Measurements from ENCODE around the gene ZNHIT3. TPM values are rescaled to one million over a fixed set of nuclear protein-coding genes. Genes with fewer than 3 reads are reported as not detected.
"Not testable (repeated sequence)": the region's sequence is repeated elsewhere in the genome, so short reads cannot be mapped to it uniquely, and the experiment has no call there.

Gene ZNHIT3
- polyA plus RNA-seq, 3 donors, result 33.6 to 40.8 (median 38.6) TPM

DNA sequence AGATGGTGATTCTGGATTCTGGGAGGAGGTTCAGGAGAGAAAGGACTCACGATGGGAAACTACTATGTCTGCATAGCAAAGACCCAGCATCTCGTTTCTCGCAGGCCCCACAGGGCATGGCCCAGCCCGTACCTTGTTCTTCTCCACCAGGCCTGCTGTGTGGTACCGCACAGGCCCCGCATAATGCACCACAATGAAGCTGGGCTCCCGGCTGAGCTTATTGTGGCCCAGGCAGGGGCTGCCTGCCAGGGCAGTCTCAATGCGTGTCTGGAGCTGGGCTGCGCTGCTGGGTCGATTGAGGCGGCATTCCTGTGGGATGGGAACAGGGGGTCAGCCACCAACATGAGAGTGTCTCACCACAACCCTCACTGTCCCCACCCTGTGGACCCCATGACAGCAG lies 20.4 kb downstream of the ZNHIT3 start:
- WGBS, 3 donors, result 87 to 98% (median 96%) methylated on average over 11 of the region's 11 CpGs
- no peak overlapping the region for H3K27ac ChIP-seq (ENCODE audit: low read depth, low read length)

DNA sequence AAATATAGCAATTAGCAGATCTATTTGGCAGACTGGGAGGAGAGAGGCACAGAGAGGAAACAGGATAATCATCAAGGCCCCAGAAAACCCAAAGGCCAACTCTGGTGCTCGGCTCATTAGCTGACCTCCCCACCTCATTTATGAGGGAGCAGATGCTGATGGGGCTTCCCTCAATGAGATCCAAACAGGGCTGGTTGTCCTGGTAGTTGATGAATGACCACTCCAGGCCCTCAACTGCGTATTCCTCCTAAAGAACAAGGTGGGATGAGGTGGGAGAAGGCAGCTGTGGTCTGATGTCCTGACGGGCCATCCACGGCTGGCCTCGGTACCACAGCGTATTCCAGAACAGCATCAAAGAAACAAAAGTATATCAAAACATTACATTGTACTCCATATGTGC lies 20.8 kb downstream of the ZNHIT3 start:
- 88 to 94% (median 94%) methylated on average over 6 of the region's 6 CpGs for WGBS, 3 donors
- H3K27ac ChIP-seq (ENCODE audit: low read depth, low read length), result no peak overlapping the region

DNA sequence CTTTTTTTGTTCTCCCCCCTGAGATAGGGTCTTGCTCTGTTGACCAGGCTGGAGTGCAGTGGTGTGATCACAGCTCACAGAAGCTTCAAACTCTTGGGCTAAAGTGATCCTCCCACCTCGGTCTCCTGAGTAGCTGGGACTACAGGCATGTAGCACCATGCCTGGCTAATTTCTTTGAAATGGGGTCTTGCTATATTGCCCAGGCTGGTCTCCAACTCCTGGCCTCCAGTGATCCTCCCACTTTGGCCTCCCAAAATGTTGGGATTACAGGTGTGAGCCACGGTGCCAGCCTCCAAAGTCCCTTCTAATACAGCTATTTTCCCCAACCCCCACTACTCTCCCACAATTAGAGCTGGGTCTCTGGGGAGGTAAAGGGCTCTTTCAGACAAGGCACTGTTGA lies 22.0 kb downstream of the ZNHIT3 start:
- 84 to 97% (median 94%) methylated on average over 2 of the region's 2 CpGs for WGBS, 3 donors

DNA sequence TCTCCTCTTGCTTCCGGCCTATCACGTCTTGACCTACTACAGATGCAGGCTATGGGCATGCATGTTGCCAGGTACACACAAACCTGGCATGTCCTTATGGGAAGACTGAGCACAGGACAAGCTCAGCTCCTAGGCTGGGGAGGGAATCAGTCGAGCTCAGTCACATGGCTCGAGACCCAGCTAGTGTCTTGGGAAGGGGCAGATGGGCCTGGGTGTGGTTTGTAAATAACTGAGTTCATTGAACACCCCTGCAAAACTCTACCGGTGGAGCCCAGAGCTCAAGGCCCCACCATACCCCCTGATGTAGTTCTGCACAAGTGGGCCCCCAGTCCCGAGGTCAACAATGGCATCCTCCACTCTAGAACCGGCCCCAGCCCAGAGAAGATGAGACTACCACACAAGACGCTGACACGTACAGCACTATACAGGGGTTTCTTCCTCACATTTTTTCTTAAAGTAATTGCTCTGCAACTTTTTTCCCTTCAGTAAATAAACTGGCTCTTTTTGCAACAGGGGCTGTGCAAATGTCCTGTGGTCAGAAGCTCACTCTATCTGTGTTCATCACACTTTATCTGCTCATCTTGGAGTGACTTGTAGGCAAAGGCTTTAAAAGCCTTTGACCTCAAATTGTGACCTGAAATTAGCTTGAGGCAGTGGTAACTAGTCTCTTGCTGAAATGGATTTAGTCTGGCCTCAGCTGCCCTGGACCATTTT lies 22.9 kb downstream of the ZNHIT3 start:
- 94 to 96% (median 94%) methylated on average over 9 of the region's 9 CpGs for WGBS, 3 donors
- H3K27ac ChIP-seq (ENCODE audit: low read depth, low read length), result no peak overlapping the region

More for the DNA sequence above, 22.0 kb downstream of the ZNHIT3 start:
- not testable (repeated sequence) for H3K27ac ChIP-seq (ENCODE audit: low read depth, low read length)

DNA sequence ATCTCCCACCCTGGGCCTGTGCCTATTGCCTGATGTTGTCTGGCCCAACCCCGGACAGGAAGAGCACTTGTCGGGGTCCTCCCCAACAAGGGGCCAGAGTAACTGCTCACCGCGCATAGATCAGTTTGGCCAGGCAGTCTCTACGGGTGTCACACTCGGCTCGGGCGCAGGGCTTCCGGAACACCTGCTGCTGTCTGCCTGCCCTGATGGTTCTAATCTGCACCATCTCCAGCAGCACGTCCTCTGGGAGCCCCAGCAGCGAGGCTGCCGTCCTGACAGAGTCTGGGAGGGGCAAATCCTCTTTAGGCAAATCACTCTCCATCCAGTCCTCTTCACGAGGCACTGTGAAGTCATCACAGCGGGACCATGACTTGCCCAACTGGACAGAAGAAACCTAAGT lies 24.2 kb downstream of the ZNHIT3 start:
- 87 to 93% (median 88%) methylated on average over 14 of the region's 14 CpGs for WGBS, 3 donors
- H3K27ac ChIP-seq (ENCODE audit: low read depth, low read length), result no peak overlapping the region

DNA sequence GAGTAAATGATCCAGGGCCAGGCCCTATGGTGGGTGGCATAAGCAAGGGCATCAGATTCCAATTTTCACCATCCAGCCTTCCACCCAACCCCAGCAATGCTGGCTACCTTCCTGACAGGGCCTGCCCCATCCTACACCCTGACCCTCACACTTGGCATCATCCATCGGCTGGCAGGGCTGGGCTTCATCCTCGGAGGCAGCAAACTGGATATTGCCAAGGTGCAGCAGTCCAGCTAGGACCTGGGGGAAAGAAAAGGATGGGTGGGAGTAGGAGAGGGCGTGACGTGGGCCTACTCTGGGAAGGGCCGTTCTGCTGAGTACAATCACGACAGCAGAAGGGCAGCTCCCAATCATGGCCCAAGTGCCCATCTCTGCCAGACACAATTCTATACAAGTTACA lies 24.7 kb downstream of the ZNHIT3 start:
- 90 to 93% (median 91%) methylated on average over 6 of the region's 6 CpGs for WGBS, 3 donors
- no peak overlapping the region for H3K27ac ChIP-seq (ENCODE audit: low read depth, low read length)

DNA sequence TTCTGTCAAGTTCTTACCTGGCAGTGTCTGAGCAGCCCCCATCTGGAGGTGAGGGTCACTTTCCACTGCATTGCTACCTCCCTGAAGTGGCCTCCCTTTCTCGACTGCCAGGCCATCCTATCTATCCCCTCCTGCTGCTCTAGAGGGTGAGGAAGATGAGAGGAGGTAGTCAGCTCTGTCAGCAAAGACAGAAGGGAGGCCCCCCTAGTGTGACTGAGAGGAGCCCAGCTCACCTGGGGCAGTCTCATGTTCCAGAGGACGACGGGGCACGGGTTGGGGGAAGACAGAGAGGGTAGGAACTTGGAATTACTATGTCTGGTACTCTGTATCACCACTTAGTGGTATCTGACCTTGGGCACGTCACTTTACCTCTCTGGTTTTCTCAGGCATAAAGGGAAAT lies 26.2 kb downstream of the ZNHIT3 start:
- WGBS, 3 donors, result 73 to 92% (median 88%) methylated on average over 5 of the region's 5 CpGs
- no peak overlapping the region for H3K27ac ChIP-seq (ENCODE audit: low read depth, low read length)

DNA sequence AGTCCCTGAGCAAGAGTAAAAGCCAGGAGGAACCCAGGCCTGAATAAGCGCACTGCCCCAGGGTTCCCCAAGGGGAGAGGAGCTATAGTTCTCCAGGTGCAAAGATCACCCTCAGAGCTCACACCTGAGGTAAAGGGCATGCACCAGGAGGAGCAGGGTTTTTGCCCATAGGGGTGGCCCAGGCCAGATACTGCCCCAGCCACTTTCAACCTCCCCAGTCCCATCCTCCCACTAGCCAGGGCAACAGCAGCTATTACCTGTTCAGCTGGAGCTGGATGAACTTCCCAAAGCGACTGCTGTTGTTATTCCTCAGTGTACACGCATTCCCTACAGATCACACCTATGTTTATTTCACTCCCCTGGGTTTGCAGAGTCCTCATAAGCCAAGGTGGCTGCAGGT lies 28.4 kb downstream of the ZNHIT3 start:
- H3K27ac ChIP-seq (ENCODE audit: low read depth, low read length), result no peak overlapping the region
- WGBS, 3 donors, result 93 to 100% (median 95%) methylated on average over 3 of the region's 3 CpGs

DNA sequence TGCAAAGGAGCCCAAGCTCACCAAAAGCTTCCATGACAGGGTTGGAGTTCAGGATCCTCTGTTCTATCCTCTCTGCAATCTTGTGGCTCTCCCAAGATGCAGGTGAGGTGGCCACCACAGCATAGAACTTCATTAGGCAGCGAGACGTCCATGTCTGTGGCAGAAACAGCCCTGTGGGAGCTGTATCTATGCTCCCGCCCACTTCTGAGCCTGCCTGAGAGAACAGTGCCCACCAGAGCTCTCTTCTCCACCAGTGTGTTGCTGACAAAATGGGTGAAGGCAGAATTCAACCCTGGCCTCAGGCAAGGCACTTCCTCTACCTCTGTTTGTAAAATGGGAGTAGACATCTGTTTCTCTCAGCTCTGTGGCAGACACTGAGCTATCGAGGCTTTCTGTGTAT lies 29.4 kb downstream of the ZNHIT3 start:
- H3K27ac ChIP-seq (ENCODE audit: low read depth, low read length), result no peak overlapping the region
- 87 to 94% (median 93%) methylated on average over 4 of the region's 4 CpGs for WGBS, 3 donors

DNA sequence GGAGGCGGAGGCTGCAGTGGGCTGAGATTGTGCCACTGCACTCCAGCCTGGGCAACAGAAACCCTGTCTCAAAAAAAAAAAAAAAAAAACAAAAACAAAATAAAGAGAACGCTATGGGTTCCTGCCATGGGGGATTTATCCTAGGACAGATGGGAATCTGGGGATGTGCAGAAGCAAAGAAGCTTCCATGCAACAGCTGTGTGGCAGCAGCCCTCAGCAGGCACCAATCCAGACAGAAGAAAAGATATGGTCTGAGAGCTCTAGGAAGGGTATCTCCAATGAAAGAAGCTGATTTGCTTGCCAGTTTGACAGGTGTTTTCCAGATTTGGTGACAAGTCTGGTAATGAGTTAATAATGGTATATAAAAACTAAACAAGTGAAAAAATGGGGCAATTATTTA lies 36.6 kb downstream of the ZNHIT3 start:
- H3K27ac ChIP-seq (ENCODE audit: low read depth, low read length), result no peak overlapping the region
- WGBS, 3 donors, result 96 to 100% (median 98%) methylated on average over 2 of the region's 2 CpGs

DNA sequence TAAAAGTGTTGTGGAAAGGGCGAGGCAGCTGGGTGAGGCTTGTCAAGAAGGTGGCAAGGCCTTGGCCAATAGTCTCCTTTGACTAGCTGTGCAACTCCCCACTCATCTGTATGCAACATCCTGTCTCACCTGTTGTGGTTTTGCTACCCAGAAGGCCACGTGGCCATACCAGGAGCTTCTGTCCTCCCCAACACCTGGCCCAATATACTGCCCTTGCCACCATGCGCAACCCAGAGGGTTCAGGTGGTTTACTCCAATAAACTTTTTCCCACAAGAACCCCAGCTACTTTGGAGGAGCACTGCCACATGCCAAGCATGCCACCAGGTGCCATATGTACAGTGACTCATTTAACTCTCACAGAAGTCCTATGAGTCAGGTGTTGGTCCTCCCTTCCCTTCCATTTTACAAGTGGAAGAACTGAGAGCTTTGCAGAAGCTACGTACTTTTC lies 38.0 kb downstream of the ZNHIT3 start:
- no peak overlapping the region for H3K27ac ChIP-seq (ENCODE audit: low read depth, low read length)
- WGBS, 3 donors, result 85 to 96% (median 91%) methylated on average over 4 of the region's 4 CpGs

DNA sequence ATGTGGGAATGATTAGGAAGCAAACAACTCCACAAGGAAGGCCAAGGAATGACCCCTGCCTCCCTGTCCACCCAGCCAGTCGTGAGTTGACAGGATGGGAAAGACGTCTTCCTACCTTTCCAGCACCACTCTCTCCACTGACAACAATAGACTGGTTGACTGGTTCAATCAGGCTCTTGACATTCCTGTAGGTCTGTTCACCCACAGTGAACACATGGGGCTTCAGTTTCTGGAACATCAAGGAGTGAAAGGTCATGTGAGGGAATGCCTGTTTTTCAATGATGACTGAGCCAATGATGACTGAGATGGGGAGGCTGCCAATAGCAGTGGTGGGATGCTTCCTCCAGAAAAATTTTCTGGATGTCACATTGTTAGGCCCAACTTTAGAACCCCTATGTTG lies 38.6 kb downstream of the ZNHIT3 start:
- H3K27ac ChIP-seq (ENCODE audit: low read depth, low read length), result no peak overlapping the region
- 92 to 98% (median 94%) methylated on average over 2 of the region's 2 CpGs for WGBS, 3 donors

DNA sequence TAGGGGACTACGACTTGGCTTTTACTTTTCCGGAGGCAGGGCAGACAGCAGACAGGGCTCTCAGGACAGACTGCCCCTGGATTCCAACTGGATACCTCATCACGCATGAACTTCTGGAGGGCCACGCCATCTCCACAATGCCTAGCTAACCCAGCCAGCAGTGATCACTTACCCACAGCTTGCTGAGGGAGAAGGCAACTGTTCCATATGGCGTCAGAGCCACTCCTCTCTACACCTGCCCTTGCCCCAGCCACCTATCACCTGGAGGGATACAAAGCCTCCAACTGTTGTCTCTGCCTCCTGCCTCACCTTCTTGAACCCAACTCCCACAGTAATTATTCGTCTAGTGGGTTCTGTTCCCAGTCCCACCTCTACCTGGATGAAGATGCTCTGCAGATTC lies 39.4 kb downstream of the ZNHIT3 start:
- 92 to 96% (median 94%) methylated on average over 6 of the region's 6 CpGs for WGBS, 3 donors
- H3K27ac ChIP-seq (ENCODE audit: low read depth, low read length), result no peak overlapping the region

DNA sequence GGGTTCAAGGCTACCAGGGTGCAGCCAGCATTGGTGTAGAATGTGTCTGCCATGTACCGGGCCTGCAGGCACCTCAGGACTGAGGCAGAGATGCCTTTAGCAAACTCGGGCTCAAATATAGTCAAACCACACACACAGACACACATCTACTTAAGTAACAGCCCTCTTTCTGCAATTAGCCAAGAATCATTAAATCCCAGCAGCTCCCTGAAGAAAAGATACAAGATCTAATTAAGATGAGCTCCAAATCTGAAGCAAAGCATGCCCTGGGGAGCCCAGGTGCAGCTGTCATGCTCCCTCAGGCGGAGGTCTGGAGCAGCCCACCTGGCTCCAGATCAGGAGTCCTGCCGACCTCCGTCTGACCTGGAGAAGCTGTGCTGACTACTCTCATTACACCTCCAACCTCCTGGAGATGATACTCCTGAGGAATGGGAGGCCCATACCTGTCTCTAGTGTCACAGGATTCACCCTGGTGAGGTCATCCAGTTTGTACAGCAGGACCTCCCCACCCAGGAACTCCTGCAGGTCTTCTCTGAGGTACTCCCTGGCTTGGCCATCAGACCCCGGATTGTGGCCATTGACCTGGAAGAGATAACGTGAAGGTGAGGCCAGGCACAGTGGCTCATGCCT lies 41.3 kb downstream of the ZNHIT3 start:
- WGBS, 3 donors, result 93 to 95% (median 93%) methylated on average over 7 of the region's 7 CpGs
- H3K27ac ChIP-seq (ENCODE audit: low read depth, low read length), result no peak overlapping the region

DNA sequence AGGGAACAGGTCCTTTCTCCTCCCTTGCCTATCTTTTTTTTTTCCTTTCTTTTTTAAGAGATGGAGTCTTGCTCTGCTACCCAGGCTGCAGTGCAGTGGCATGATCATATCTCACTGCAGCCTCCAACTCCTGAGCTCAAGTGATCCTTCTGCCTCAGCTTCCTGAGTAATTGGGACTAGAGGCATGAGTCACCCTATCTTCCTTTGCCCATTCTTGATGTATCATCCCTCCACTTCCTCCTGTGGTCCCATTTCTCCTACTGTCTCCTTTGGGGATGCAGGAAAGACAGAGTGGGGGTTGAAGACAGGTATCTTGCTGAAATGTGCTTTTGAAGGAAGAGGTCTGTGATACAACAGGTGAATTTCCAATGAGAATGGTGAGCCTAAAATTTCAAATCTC lies 42.6 kb downstream of the ZNHIT3 start:
- no peak overlapping the region for H3K27ac ChIP-seq (ENCODE audit: low read depth, low read length)

DNA sequence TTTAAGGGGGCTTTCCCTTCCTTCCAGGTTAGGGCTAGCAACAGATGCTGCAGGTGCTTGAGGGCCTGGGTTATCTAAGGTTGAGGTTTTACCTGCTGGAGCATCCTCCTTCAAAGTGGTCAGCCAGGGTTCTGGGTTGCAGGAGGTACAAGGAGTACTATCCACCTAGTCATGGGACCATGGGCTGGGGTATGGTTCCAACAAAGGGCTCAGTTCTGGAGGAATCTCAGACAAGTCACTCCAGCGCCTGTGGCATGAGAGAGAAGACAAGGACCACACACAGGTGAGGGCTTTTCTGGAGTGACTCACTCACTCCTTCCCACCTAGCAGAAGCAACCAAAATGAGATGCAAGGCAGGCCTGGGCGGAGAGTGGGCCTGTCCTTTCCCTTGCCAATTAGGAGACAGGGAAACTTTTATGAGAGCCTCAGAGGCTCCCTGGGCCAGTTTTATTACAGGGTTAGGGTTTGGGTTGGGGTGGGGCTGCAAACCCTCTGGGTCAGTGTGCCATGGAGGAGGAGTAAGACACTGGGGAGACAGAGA lies 46.0 kb downstream of the ZNHIT3 start:
- 95 to 96% (median 95%) methylated on average over 2 of the region's 2 CpGs for WGBS, 3 donors
- no peak overlapping the region for H3K27ac ChIP-seq (ENCODE audit: low read depth, low read length)

DNA sequence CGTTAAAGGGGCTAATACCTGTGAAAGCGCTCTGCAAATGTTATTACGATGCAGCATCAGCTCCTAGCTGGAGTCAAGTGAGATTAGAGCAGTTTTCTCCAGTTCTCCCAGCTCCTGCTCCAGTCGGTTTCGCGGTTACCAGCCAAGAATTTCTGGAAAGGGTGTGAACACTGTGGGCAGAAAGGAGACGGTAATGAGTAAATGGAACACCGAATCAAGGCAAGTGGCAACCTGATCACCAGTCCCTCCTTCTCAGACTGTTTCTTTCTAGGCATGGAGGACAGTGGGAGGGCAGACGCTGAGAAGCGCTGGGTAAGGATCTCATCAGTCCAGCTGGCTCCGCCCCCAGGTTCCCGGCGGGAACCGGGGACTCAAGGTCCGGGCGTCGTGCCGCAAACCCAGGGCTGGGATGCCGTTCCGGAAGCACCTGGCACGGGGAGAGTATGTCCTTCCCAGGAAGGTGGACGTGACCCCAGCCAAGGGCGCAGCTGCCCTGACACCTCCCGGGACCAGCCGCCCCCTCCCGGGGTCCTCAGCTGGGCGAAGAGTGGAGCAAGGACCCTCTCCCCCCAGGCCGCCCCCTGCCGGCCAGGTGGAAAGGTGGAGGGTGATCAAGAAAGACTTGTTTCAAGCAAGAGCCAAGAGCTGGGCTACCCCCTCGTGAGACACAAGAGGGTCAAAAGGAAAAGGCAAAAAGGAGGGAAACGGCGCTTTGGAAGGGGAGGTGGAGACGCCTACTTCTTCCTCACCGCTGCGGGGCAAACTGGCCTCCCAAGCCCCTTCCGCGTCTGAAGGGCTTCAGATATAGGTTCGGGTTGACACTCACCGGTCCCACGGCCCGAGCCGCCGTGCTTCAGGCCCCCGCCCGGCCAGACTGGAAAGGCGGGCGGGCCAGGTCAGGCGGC lies 47.7 kb downstream of the ZNHIT3 start:
- 6 to 8% (median 8%) methylated on average over 45 to 48 of the region's 48 CpGs for WGBS, 3 donors
- H3K27ac ChIP-seq (ENCODE audit: low read depth, low read length), result no peak overlapping the region

DNA sequence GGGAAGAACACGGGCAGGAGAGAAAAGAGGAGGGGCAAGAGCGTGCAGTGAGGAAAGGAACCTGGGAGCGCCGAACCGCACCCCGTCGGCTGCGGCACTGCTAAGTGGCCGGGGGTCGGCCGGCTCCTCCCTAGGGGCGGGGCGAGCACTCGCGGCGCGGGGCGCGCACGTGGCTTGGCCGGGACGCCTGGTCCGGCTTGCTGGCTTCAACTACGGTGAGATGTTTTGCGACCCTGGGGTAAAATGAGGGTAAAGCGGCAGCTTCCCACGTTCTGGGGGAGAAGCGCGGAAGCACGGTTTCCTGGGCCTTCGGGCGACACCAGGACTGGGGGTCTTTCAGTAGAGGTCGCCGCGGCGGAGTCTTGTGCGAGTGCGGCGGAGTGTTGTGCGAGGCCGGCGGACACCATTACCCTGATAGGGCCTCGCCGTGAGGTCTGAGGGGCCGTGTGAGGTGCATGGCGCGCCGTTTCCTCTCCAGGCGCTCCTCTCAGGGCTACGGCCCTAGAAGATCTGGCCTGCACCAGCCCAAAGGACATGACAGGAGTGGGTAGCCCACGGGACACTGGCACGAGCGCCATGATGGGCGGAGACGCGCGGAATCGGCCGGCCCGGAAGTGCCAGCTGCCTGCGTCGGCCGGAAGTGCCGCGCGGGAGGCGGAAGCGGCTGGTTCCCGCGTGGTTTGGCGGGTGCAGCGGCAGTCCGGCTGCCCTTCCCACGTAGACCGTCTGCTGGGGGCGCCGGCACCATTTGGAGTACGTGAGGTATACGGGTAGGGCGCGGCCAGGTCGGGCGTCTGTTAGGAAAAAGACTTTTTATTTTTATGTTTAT lies 48.6 kb downstream of the ZNHIT3 start, which contains the start of the genes MYO19 and PIGW:
Gene MYO19, minus strand, starts transcription at position 29 of the 829 bp plus-strand sequence. CDS start 2,330 bp downstream, outside the sequence.
Gene PIGW, plus strand, starts transcription at position 148 of the 829 bp plus-strand sequence. CDS start 2,115 bp downstream, outside the sequence.
- WGBS, 3 donors, result 0% methylated on average over 77 to 83 of the region's 83 CpGs
- peak within 1 kb of the TSS; percentile 97 for H3K27ac ChIP-seq (ENCODE audit: low read depth, low read length)

Data from adipose tissue (tissue), 3 donors.